ENCODE data around the gene NKG7. TPM values are rescaled to one million over a fixed set of nuclear protein-coding genes. Genes with fewer than 3 reads are reported as not detected.

Gene NKG7
- total and polyA plus RNA-seq, 2 experiments from 2014 or later: not detected

GRCh38 chr19:51418707-51419106, 46.3 kb upstream of the NKG7 start (continued):
- TF ChIP-seq REST (IDR thresholded peaks at IDR 0.05; ENCODE audit: unreplicated experiment) (no peak), EZH2 (IDR thresholded peaks at IDR 0.05; ENCODE audit: low read depth, unreplicated experiment) (no peak)

- no peak overlapping the region for H3K27ac ChIP-seq (ENCODE audit: low read depth)
- no peak for ATAC-seq
- no peak overlapping the region for H3K27ac Mint-ChIP-seq
- TF ChIP-seq ZNF462 (CRISPR knock-in tag; IDR thresholded peaks at IDR 0.05): no peak
- TF ChIP-seq ZNF331 (CRISPR knock-in tag; IDR thresholded peaks at IDR 0.05; ENCODE audit: low read depth): no peak
- TF ChIP-seq STAT1 (IDR thresholded peaks at IDR 0.05; ENCODE audit: unreplicated experiment): no peak
- no peak for TF ChIP-seq JUNB (IDR thresholded peaks at IDR 0.05; ENCODE audit: unreplicated experiment)
- TF ChIP-seq EZH2phosphoT487 (IDR thresholded peaks at IDR 0.05; ENCODE audit: unreplicated experiment): no peak
- no peak for TF ChIP-seq CTCF (conservative IDR thresholded peaks at IDR 0.05; ENCODE audit: low read depth in 2 of 2)
- TF ChIP-seq ETS1 (IDR thresholded peaks at IDR 0.05): no peak
- TF ChIP-seq CREB1 (CRISPR knock-in tag; IDR thresholded peaks at IDR 0.05; ENCODE audit: low read depth): no peak
- TF ChIP-seq POLR2AphosphoS5 (IDR thresholded peaks at IDR 0.05; ENCODE audit: low read depth): no peak
- TF ChIP-seq NANOG (IDR thresholded peaks at IDR 0.05; ENCODE audit: borderline replicate concordance): no peak
Measured at GRCh38 chr19:51417810-51418157, 45.3 kb upstream of the NKG7 start.

More at GRCh38 chr19:51417810-51418157, 45.3 kb upstream of the NKG7 start:
- no peaks in the 10 kb centered on the region for H3K9me2 ChIP-seq (ENCODE audit: insufficient read depth)
- H3K4me3 ChIP-seq: no peak overlapping the region
- H3K36me3 Mint-ChIP-seq (ENCODE audit: low read depth): 0 out of 3 replicates have a peak, but pooled peaks cover 3% of the 10 kb centered on the region
- H3F3A ChIP-seq (replicated peaks; ENCODE audit: low read depth): no peaks in the 10 kb centered on the region
- no peak overlapping the region for H3K4me2 ChIP-seq
- H4K20me1 ChIP-seq (replicated peaks; ENCODE audit: insufficient read depth): no peaks in the 10 kb centered on the region
- H3K79me2 ChIP-seq (replicated peaks; ENCODE audit: insufficient read depth): no peaks in the 10 kb centered on the region
- peaks cover 10% of the 10 kb centered on the region; the same call in 1 of the 2 replicates for H3K27me3 ChIP-seq (ENCODE audit: insufficient read depth)
- no peak for DNase-seq (ENCODE audit: low spot score)
- peaks cover 6% of the 10 kb centered on the region; the same call in 1 of the 2 replicates for H3K4me1 ChIP-seq (ENCODE audit: insufficient read depth)
- peaks cover 4% of the 10 kb centered on the region; the same call in 1 of the 3 replicates for H3K9me3 Mint-ChIP-seq
- H3K27me3 Mint-ChIP-seq (ENCODE audit: insufficient read depth, low read depth, poor library complexity): peaks cover 33% of the 10 kb centered on the region
- no peak overlapping the region for H2AFZ ChIP-seq
- no peak overlapping the region for H3K4me3 Mint-ChIP-seq
- peaks cover 10% of the 10 kb centered on the region; the same call in 2 of the 3 replicates for H3K4me1 Mint-ChIP-seq
- no peaks in the 10 kb centered on the region for H3K36me3 ChIP-seq (ENCODE audit: insufficient read depth)
